Loucy (cell line): ENCODE measurements around the gene BCAP31.
"Not testable (repeated sequence)": the region's sequence is repeated elsewhere in the genome, so short reads cannot be mapped to it uniquely, and the experiment has no call there.

Source experiments
- H2AFZ ChIP-seq: fragments of 200-600 bp; sonication (generic); 2 replicates; pipeline ENCODE4 v1.6.0; 2016; ENCODE audit warnings: antibody characterized with exemption, mild to moderate bottlenecking, low read length, moderate library complexity
- H3F3A ChIP-seq: fragments of 200-600 bp; 2 replicates; pipeline ENCODE4 v1.6.0; 2016; ENCODE audit warnings: antibody characterized with exemption, low read depth, mild to moderate bottlenecking
- H3K27me3 ChIP-seq: fragments of 200-600 bp; sonication (generic); 2 replicates; pipeline ENCODE4 v1.6.1; 2014; ENCODE audit warnings: low read length, mild to moderate bottlenecking; ENCODE audit not compliant: insufficient read depth, poor library complexity, severe bottlenecking
- H3K36me3 ChIP-seq: fragments of 200-600 bp; sonication (generic); 2 replicates; pipeline ENCODE4 v1.6.1; 2016; ENCODE audit warnings: low read length; ENCODE audit not compliant: insufficient read depth
- H3K4me1 ChIP-seq: fragments of 200-600 bp; sonication (generic); 2 replicates; pipeline ENCODE4 v1.5.1; 2014; ENCODE audit warnings: low read length, mild to moderate bottlenecking; ENCODE audit not compliant: insufficient read depth, poor library complexity, severe bottlenecking
- H3K4me2 ChIP-seq: fragments of 200-600 bp; sonication (generic); 2 replicates; pipeline ENCODE4 v1.6.0; 2014; ENCODE audit warnings: antibody characterized with exemption, low read length, low read depth, mild to moderate bottlenecking; ENCODE audit not compliant: poor library complexity, severe bottlenecking
- H3K4me3 ChIP-seq: fragments of 200-600 bp; sonication (generic); 2 replicates; pipeline ENCODE4 v1.5.1; 2014; ENCODE audit warnings: low read length, mild to moderate bottlenecking, mixed read lengths; ENCODE audit not compliant: poor library complexity, severe bottlenecking
- H3K79me2 ChIP-seq: fragments of 200-600 bp; sonication (generic); 2 replicates; pipeline ENCODE4 v1.6.1; 2014; ENCODE audit warnings: low read length; ENCODE audit not compliant: insufficient read depth
- H3K9ac ChIP-seq: fragments of 200-600 bp; sonication (generic); 2 replicates; pipeline ENCODE4 v1.6.0; 2014; ENCODE audit warnings: mild to moderate bottlenecking, low read depth, low read length, moderate library complexity; ENCODE audit not compliant: poor library complexity, severe bottlenecking
- H3K9me2 ChIP-seq: fragments of 200-600 bp; sonication (generic); replicated peaks from 2 replicates; pipeline ENCODE4 v1.6.1; 2016; ENCODE audit warnings: low read depth, low read length, mixed read lengths
- H3K9me3 ChIP-seq: fragments of 200-600 bp; sonication (generic); 2 replicates; pipeline ENCODE4 v1.6.1; 2014; ENCODE audit warnings: mild to moderate bottlenecking, antibody characterized with exemption, low read length, low read depth; ENCODE audit not compliant: insufficient read depth
- H4K20me1 ChIP-seq: fragments of 200-600 bp; sonication (generic); 2 replicates; pipeline ENCODE4 v1.6.0; 2014; ENCODE audit warnings: antibody characterized with exemption, low read length, mild to moderate bottlenecking; ENCODE audit not compliant: insufficient read depth, poor library complexity, severe bottlenecking
- CTCF ChIP-seq: fragments of 200-600 bp; sonication (generic); conservative IDR thresholded peaks from 2 replicates; pipeline ENCODE4 v1.5.1; 2014; ENCODE audit warnings: mild to moderate bottlenecking, antibody characterized with exemption, low read length
- EZH2phosphoT487 ChIP-seq: fragments of 200-600 bp; IDR thresholded peaks from 2 replicates; pipeline ENCODE4 v1.6.1; 2018; ENCODE audit warnings: antibody characterized with exemption, mild to moderate bottlenecking, moderate library complexity, borderline replicate concordance

BCAP31 gene

GRCh38 chrX:153696538-153696937, 27.6 kb downstream of the BCAP31 start:
- H4K20me1 ChIP-seq, H3K4me1 ChIP-seq, H3K4me2 ChIP-seq, H3F3A ChIP-seq, H3K79me2 ChIP-seq, H3K4me3 ChIP-seq, H3K9ac ChIP-seq, H3K9me3 ChIP-seq, H3K36me3 ChIP-seq, H2AFZ ChIP-seq, H3K9me2 ChIP-seq, H3K27me3 ChIP-seq: not testable (repeated sequence)

GRCh38 chrX:153696100-153696499, 28.1 kb downstream of the BCAP31 start:
- no peaks in the 10 kb centered on the region for H3K4me1 ChIP-seq
- H3F3A ChIP-seq = no peaks in the 10 kb centered on the region
- no peak overlapping the region for H3K4me3 ChIP-seq
- no peaks in the 10 kb centered on the region for H3K9me2 ChIP-seq
- no peak overlapping the region for H3K4me2 ChIP-seq
- H3K79me2 ChIP-seq = no peaks in the 10 kb centered on the region
- no peak overlapping the region for H2AFZ ChIP-seq
- H3K27me3 ChIP-seq = no peaks in the 10 kb centered on the region
- peaks cover 2% of the 10 kb centered on the region; the same call in 1 of the 2 replicates for H3K36me3 ChIP-seq
- H4K20me1 ChIP-seq = no peaks in the 10 kb centered on the region
- no peak overlapping the region for H3K9ac ChIP-seq
- TF ChIP-seq EZH2phosphoT487 (no peak), CTCF (no peak)
- H3K9me3 ChIP-seq = no peaks in the 10 kb centered on the region

DNA sequence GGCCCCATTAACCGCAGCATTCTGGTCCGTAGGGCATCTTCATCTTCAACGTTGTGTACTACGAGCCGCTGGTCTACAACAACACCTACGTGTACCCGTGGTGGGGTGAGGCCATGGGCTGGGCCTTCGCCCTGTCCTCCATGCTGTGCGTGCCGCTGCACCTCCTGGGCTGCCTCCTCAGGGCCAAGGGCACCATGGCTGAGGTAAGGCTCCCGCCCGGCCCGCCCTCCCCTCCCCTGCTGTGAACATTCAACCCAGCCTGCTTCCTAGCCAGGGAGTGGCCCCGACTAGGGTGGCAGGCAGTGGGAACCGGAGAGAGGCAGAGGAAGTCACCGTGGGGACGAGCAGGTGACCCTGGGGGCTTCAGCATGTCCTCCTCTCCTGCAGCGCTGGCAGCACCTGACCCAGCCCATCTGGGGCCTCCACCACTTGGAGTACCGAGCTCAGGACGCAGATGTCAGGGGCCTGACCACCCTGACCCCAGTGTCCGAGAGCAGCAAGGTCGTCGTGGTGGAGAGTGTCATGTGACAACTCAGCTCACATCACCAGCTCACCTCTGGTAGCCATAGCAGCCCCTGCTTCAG, 29.4 kb downstream of the BCAP31 start:
- peaks cover 2% of the 10 kb centered on the region; the same call in 1 of the 2 replicates for H3K36me3 ChIP-seq
- no peaks in the 10 kb centered on the region for H4K20me1 ChIP-seq
- no peaks in the 10 kb centered on the region for H3K27me3 ChIP-seq
- H3K9ac ChIP-seq = no peak overlapping the region
- H3F3A ChIP-seq = no peaks in the 10 kb centered on the region
- no peak overlapping the region for H3K4me2 ChIP-seq
- no peaks in the 10 kb centered on the region for H3K9me2 ChIP-seq
- TF ChIP-seq EZH2phosphoT487 (no peak), CTCF (no peak)
- H3K4me3 ChIP-seq = no peak overlapping the region
- no peaks in the 10 kb centered on the region for H3K79me2 ChIP-seq
- no peak overlapping the region for H2AFZ ChIP-seq
- no peaks in the 10 kb centered on the region for H3K9me3 ChIP-seq
- H3K4me1 ChIP-seq = no peaks in the 10 kb centered on the region

- not testable (repeated sequence) for H3F3A ChIP-seq, H3K36me3 ChIP-seq, H3K4me3 ChIP-seq, H4K20me1 ChIP-seq, H3K9ac ChIP-seq, H3K9me3 ChIP-seq, H3K4me2 ChIP-seq, H3K9me2 ChIP-seq, H2AFZ ChIP-seq, H3K27me3 ChIP-seq, H3K4me1 ChIP-seq, H3K79me2 ChIP-seq
Observed at GRCh38 chrX:153694256-153694655, 29.9 kb downstream of the BCAP31 start.
